HL-60/S4 (cell line): Measurements from ENCODE around the gene PLEKHG4B.

Source experiments
- in situ Hi-C: fragments of 300-500 bp; cut with MboI; formaldehyde crosslinking; loops from 2 replicates; pipeline ENCODE4 v1.14.3; 2022; ENCODE audit warnings: low sequenced_read_pairs

The PLEKHG4B gene

GRCh38 chr5:128446-128845 lies 36.5 kb downstream of the PLEKHG4B start:
- in situ Hi-C loops = no loop called here

DNA sequence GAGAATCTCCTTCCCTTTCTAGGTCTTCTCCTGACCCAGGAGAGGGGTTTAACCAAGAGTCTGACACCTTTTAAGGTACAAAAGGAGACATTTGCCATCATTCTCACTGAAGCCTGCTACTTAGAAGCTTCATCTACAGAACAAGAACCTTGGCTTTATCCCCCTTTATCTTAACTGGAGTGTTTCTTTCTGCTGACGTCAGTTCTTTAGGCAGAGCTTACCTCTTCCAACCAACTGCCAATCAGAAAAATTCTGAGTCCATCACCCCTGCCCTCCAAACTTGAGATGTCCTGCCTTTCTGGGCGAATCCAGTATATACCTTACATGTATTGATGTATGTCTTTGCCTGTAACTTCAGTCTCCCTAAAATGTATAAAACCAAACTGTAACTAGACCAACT lies 37.2 kb downstream of the PLEKHG4B start:
- in situ Hi-C loops = no loop called here

GRCh38 chr5:129820-130219 lies 37.9 kb downstream of the PLEKHG4B start:
- in situ Hi-C loops = no loop called here

- in situ Hi-C loops = no loop called here
Measured at GRCh38 chr5:130601-131131, 38.7 kb downstream of the PLEKHG4B start.

DNA sequence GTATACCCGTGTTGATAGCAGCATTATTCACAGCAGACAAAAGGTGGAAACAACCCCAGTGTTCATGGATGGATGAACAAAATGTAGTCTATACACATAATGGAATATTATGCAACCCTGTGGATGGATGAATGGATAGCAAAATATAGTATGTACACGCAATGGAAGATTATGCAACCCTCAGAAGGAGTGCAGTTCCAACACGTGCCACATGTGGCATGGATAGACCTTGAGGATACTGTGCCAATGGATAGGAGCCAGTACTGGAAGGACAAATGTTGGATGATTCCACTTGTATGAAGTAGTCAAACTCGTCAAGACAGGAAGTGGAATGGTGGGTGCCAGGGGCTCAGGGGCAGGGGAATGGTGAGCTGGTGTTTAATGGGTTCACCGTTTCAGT lies 44.9 kb downstream of the PLEKHG4B start:
- in situ Hi-C loops = no loop called here

GRCh38 chr5:137741-138140 lies 45.8 kb downstream of the PLEKHG4B start:
- in situ Hi-C loops = no loop called here

- in situ Hi-C loops = no loop called here
Measured at GRCh38 chr5:138936-139335, 47.0 kb downstream of the PLEKHG4B start.

- in situ Hi-C loops = no loop called here
Measured at GRCh38 chr5:139579-140442, 47.8 kb downstream of the PLEKHG4B start.

GRCh38 chr5:140443-140829 lies 48.5 kb downstream of the PLEKHG4B start:
- in situ Hi-C loops = no loop called here

DNA sequence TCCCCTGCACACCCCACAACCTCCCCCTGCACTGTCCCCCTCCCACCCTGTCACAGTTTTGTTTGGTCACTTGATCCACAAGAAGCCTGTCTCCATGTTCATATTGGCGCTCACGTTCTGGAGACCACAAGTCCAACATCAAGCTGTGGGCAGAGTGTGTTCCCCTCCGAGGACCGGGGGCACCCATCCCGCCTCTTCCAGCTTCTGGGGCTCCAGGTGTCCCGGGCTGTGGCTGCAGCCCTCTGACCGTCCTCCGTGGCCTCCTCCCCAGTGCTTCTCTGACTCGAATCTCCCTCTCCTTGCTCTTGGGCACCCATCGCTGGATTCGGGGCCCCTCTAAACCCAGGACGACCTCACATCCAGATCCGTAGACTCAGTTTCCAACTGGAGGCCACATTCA lies 49.2 kb downstream of the PLEKHG4B start:
- in situ Hi-C loops = no loop called here

DNA sequence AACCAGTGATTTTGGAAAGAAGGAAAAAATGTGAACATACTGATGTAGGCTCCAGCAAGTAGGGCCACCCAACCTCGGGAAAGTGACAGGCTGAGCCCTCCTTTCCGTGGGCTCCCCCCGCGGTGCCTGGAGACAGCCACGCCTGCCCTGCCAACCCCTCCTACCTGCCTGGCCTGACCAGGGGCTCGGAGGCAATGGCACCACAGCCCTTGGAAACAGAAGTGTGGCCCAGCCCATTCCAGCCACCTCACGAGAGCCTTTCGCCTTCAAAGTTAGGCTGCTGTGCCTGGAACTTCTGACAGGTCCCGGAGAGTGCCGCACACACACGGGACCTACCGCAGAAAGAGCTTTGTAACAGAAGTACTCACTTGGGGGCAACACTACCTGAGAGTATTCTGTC lies 49.8 kb downstream of the PLEKHG4B start:
- in situ Hi-C loops = no loop called here

- in situ Hi-C loops = no loop called here
Measured at GRCh38 chr5:142246-142810, 50.4 kb downstream of the PLEKHG4B start.

DNA sequence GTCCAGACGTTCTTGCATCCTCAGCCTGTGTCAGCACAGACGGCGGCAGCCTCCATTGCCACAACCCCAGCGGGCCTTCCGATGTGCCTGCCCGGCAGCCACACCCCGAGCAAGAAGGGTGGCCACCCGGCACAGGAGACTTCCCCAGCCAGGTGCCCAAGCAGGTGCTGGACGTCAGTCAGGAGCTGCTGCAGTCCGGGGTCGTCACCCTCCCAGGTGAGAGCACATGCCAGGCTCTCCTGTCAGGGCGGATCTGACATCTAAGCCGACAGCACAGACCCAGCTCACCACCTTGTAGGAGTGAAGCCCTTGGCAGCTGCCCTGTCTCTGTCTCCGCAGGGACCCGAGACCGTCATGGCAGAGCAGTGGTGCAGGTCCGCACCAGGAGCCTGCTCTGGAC lies 51.1 kb downstream of the PLEKHG4B start:
- in situ Hi-C loops = no loop called here

- in situ Hi-C loops = no loop called here
Measured at GRCh38 chr5:144941-145340, 53.0 kb downstream of the PLEKHG4B start.

DNA sequence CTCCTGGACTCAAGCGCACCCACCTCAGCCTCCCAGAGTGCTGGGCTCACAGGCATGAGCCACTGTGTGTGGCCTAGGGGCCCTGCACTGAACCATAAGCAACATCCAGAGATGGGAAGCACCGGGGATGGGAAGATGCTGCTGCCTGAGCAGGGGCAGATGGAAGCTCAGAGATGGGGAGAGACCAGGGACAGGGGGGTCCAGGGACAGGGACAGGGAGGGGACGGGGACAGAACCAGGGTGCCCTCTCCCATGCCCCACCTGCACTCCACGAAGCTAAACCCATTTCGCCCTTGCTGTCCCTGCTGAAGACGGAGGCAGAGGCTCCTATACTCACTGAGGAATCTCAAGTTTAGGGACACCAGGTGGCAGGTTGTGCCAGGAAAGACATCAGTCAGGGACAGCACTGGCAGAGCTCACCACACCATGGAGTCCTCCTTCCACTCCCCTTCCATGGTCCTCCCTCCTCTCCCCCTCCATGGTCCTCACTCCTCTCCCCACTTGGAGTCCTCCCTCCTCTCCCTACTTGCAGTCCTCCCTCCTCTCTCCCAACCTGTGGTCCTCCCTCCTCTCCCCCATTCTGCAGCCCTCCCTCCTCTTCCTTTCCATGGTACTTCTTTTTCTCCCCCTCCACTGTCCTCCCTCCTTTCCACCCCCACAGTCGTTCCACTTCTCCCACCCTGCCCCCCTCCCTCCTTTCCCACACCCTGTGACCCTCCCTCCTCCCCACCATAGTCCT lies 53.8 kb downstream of the PLEKHG4B start:
- in situ Hi-C loops = no loop called here

GRCh38 chr5:147751-148150 lies 55.8 kb downstream of the PLEKHG4B start:
- in situ Hi-C loops = no loop called here

- in situ Hi-C loops = no loop called here
Measured at GRCh38 chr5:149745-150485, 57.9 kb downstream of the PLEKHG4B start.

- in situ Hi-C loops = no loop called here
Measured at GRCh38 chr5:150746-151145, 58.8 kb downstream of the PLEKHG4B start.

DNA sequence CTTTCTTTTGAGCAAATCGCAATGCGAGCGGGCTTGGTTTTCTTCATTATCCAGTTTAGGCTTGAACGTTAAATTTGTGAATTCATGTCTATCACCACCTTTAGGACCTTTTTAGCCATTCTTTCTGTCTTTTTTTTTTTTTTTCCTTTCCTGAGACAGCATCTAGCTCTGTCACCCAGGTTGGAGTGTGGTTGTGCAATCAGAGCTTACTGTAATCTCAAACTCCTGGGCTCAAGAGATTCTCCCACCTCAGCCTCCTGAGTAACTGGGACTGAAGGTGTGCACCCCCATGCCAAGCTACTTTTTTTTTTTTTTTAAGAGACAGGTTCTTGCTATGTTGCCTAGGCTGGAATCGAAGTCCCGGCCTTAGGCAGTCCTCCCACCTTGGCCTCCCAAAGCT lies 60.1 kb downstream of the PLEKHG4B start:
- in situ Hi-C loops = no loop called here

GRCh38 chr5:153256-153655 lies 61.3 kb downstream of the PLEKHG4B start:
- in situ Hi-C loops = no loop called here

- in situ Hi-C loops = no loop called here
Measured at GRCh38 chr5:154236-154635, 62.3 kb downstream of the PLEKHG4B start.
